C4-2B (cell line): ENCODE results near the gene SESN2.

Experiments used
- CTCF ChIP-seq: fragments of 450-650 bp; conservative IDR thresholded peaks from 2 replicates; pipeline ENCODE4 v1.5.1; 2017; ENCODE audit warnings: mild to moderate bottlenecking
- ZFX ChIP-seq: fragments of 450-650 bp; IDR thresholded peaks from 2 replicates; pipeline ENCODE4 v1.6.1; 2017

GRCh38 chr1:28309702-28310101 is 50.4 kb downstream of the SESN2 start:
- no peak for TF ChIP-seq CTCF
- no peak for TF ChIP-seq ZFX
